Measurements from ENCODE around the gene ACOXL.

ACOXL gene

DNA sequence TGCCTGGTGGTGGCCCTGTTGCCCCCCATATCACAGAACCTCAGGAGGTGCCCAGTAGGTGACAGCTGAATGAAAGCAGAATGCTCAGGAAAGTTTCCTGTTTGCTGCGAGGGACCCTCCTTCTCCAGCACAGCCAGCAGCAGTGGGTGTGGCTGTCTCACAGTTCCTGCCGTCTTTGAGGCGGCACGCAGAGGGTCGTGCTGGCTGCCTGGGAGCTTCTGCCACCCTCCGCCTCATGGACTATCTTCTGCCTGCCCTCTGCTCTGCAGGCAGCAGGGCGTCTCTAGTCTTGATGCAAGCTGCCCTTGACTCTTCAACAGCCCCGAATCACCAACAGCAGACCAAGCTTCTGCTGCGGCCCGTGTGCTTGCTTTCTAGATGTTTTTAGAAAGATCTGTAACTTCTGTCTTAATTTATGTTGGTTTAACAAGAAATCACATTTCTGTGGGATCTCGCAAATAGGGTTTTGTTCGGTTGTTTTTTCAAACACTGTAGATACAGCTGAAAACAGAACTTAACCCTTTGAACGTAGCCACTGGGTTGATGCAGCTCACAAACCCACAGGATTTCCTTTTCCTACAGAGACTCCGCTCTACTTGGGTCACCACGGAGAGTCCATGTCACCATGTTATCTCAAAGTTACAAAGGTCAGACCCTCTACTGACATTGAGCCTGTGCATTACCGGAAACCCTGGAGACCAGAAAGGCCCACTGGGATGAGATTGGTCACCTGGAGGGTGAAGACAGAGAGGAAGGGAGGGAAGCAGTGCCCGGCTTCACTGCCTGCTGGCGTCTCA is 144.9 kb downstream of the ACOXL start:
- CTCF ChIA-PET: interaction anchor here (0.6 to 1.1 kb wide), 2 partner anchors 64 to 97 kb away, joined by 4 to 5 read pairs; no protein-coding TSS in a partner anchor
- no peaks in the 10 kb centered on the region for H3K36me3 ChIP-seq (ENCODE audit: control insufficient read depth in 2 of 2, insufficient read depth in 1 of 2, low read length in 2 of 2)
- H3K9me3 ChIP-seq (ENCODE audit: control insufficient read depth, insufficient read depth, low read depth, low read length): no peaks in the 10 kb centered on the region
- no peaks in the 10 kb centered on the region for H3K4me1 ChIP-seq (ENCODE audit: control insufficient read depth, insufficient read depth, low read length)
- TF ChIP-seq ZSCAN4 (tag by site-specific recombination; IDR thresholded peaks at IDR 0.05): no peak
- TF ChIP-seq ZNF449 (tag by site-specific recombination; IDR thresholded peaks at IDR 0.05): no peak
- TF ChIP-seq ZNF626 (tag by site-specific recombination; IDR thresholded peaks at IDR 0.05): no peak
- no peak for TF ChIP-seq ZNF37A (tag by site-specific recombination; IDR thresholded peaks at IDR 0.05)
- TF ChIP-seq ZNF600 (tag by site-specific recombination; IDR thresholded peaks at IDR 0.05): no peak
- no peak for TF ChIP-seq ZNF341 (tag by site-specific recombination; IDR thresholded peaks at IDR 0.05; ENCODE audit: low read depth)
- TF ChIP-seq WT1 (tag by site-specific recombination; IDR thresholded peaks at IDR 0.05): no peak
- TF ChIP-seq ZNF488 (tag by site-specific recombination; IDR thresholded peaks at IDR 0.05): no peak
- no peak for TF ChIP-seq ZNF747 (tag by site-specific recombination; IDR thresholded peaks at IDR 0.05)
- TF ChIP-seq ZNF302 (tag by site-specific recombination; IDR thresholded peaks at IDR 0.05; ENCODE audit: low read depth): no peak
- TF ChIP-seq ZNF639 (tag by site-specific recombination; IDR thresholded peaks at IDR 0.05): no peak
- no peak for TF ChIP-seq ZNF530 (tag by site-specific recombination; IDR thresholded peaks at IDR 0.05; ENCODE audit: low read depth)
- no peak for TF ChIP-seq ZSCAN23 (tag by site-specific recombination; IDR thresholded peaks at IDR 0.05)
- no peak for TF ChIP-seq ZNF629 (tag by site-specific recombination; IDR thresholded peaks at IDR 0.05)
- no peak for TF ChIP-seq ZNF394 (tag by site-specific recombination; IDR thresholded peaks at IDR 0.05; ENCODE audit: borderline replicate concordance)
- TF ChIP-seq GLI2 (tag by site-specific recombination; IDR thresholded peaks at IDR 0.05; ENCODE audit: borderline replicate concordance, low read depth): no peak
- no peak for TF ChIP-seq ZBTB21 (tag by site-specific recombination; IDR thresholded peaks at IDR 0.05)
- no peak for TF ChIP-seq ZNF777 (tag by site-specific recombination; IDR thresholded peaks at IDR 0.05; ENCODE audit: borderline replicate concordance)
- TF ChIP-seq ZNF184 (tag by site-specific recombination; IDR thresholded peaks at IDR 0.05): no peak
- TF ChIP-seq ZNF560 (tag by site-specific recombination; IDR thresholded peaks at IDR 0.05; ENCODE audit: borderline replicate concordance): no peak
- POLR2A ChIA-PET: no interaction called here
- H3K27ac ChIP-seq (ENCODE audit: extremely low read depth, low read depth, low read length): no peak overlapping the region
- H3K4me3 ChIP-seq (ENCODE audit: low read depth, low read length): no peak overlapping the region

GRCh38 chr2:110878150-110878549 is 145.8 kb downstream of the ACOXL start:
- H3K4me3 ChIP-seq (ENCODE audit: low read depth, low read length): no peak overlapping the region
- ChIA-PET POLR2A (no interaction called here), CTCF (interaction anchor here (0.7 kb wide), 1 partner anchor 226 kb away, joined by 3 read pairs; no protein-coding TSS in a partner anchor)
- no peak overlapping the region for H3K27ac ChIP-seq (ENCODE audit: extremely low read depth, low read depth, low read length)
- no peaks in the 10 kb centered on the region for H3K9me3 ChIP-seq (ENCODE audit: control insufficient read depth, insufficient read depth, low read depth, low read length)
- H3K4me1 ChIP-seq (ENCODE audit: control insufficient read depth, insufficient read depth, low read length): no peaks in the 10 kb centered on the region
- no peaks in the 10 kb centered on the region for H3K36me3 ChIP-seq (ENCODE audit: control insufficient read depth in 2 of 2, insufficient read depth in 1 of 2, low read length in 2 of 2)
- TF ChIP-seq BCL11B (tag by site-specific recombination; IDR thresholded peaks at IDR 0.05; ENCODE audit: low read depth): no peak
- TF ChIP-seq ZNF416 (tag by site-specific recombination; IDR thresholded peaks at IDR 0.05): no peak
- TF ChIP-seq, protein P1, sequence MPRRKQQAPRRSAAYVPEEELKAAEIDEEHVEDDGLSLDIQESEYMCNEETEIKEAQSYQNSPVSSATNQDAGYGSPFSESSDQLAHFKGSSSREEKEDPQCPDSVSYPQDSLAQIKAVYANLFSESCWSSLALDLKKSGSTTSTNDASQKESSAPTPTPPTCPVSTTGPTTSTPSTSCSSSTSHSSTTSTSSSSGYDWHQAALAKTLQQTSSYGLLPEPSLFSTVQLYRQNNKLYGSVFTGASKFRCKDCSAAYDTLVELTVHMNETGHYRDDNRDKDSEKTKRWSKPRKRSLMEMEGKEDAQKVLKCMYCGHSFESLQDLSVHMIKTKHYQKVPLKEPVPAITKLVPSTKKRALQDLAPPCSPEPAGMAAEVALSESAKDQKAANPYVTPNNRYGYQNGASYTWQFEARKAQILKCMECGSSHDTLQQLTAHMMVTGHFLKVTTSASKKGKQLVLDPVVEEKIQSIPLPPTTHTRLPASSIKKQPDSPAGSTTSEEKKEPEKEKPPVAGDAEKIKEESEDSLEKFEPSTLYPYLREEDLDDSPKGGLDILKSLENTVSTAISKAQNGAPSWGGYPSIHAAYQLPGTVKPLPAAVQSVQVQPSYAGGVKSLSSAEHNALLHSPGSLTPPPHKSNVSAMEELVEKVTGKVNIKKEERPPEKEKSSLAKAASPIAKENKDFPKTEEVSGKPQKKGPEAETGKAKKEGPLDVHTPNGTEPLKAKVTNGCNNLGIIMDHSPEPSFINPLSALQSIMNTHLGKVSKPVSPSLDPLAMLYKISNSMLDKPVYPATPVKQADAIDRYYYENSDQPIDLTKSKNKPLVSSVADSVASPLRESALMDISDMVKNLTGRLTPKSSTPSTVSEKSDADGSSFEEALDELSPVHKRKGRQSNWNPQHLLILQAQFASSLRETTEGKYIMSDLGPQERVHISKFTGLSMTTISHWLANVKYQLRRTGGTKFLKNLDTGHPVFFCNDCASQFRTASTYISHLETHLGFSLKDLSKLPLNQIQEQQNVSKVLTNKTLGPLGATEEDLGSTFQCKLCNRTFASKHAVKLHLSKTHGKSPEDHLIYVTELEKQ (tag by site-specific recombination; IDR thresholded peaks at IDR 0.05; ENCODE audit: borderline replicate concordance): no peak
- no peak for TF ChIP-seq ZNF184 (tag by site-specific recombination; IDR thresholded peaks at IDR 0.05)
- no peak for TF ChIP-seq ZNF169 (tag by site-specific recombination; IDR thresholded peaks at IDR 0.05)
- TF ChIP-seq, protein P2, sequence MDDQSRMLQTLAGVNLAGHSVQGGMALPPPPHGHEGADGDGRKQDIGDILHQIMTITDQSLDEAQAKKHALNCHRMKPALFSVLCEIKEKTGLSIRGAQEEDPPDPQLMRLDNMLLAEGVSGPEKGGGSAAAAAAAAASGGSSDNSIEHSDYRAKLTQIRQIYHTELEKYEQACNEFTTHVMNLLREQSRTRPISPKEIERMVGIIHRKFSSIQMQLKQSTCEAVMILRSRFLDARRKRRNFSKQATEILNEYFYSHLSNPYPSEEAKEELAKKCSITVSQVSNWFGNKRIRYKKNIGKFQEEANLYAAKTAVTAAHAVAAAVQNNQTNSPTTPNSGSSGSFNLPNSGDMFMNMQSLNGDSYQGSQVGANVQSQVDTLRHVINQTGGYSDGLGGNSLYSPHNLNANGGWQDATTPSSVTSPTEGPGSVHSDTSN (CRISPR knock-in tag; IDR thresholded peaks at IDR 0.05): no peak
- no peak for TF ChIP-seq ZNF248 (tag by site-specific recombination; IDR thresholded peaks at IDR 0.05)

Data from HEK293 (cell line).